Nephron progenitor cell (in vitro differentiated cells): ENCODE measurements around the gene PFDN2.
"Not testable (repeated sequence)": the region's sequence is repeated elsewhere in the genome, so short reads cannot be mapped to it uniquely, and the experiment has no call there.

ENCODE experiments used
- DNase-seq: peaks from one replicate; pipeline ENCODE4 v3.0.0; 2021
- H3K27ac Mint-ChIP-seq: 2 replicates; pipeline ENCODE4 v1.8.0; 2021; ENCODE audit warnings: mild to moderate bottlenecking, moderate library complexity, mixed read lengths
- H3K27me3 Mint-ChIP-seq: 2 replicates; pipeline ENCODE4 v1.8.0; 2021; ENCODE audit warnings: mild to moderate bottlenecking, low read depth, mixed read lengths; ENCODE audit not compliant: poor library complexity
- H3K36me3 Mint-ChIP-seq: 2 replicates; pipeline ENCODE4 v1.8.0; 2021; ENCODE audit warnings: low read depth, mixed read lengths
- H3K4me1 Mint-ChIP-seq: 2 replicates; pipeline ENCODE4 v1.8.0; 2021; ENCODE audit warnings: mixed read lengths
- H3K4me3 Mint-ChIP-seq: 2 replicates; pipeline ENCODE4 v1.8.0; 2021; ENCODE audit warnings: mild to moderate bottlenecking, moderate library complexity, mixed read lengths
- H3K9me3 Mint-ChIP-seq: 2 replicates; pipeline ENCODE4 v1.8.0; 2021; ENCODE audit warnings: mild to moderate bottlenecking, moderate library complexity, mixed read lengths
- TF ChIP-seq, protein P1 (sequence below): fragments of 200-600 bp; sonication (generic); IDR thresholded peaks from 2 replicates; pipeline ENCODE4 v1.5.0; 2021; ENCODE audit warnings: antibody characterized with exemption

The PFDN2 gene

GRCh38 chr1:161122967-161123366 is 5.1 kb upstream of the PFDN2 start:
- Mint-ChIP-seq H3K36me3 (peaks cover 62% of the 10 kb centered on the region), H3K27ac (peak overlapping the region; percentile 92), H3K27me3 (no peaks in the 10 kb centered on the region), H3K4me3 (no peak overlapping the region), H3K4me1 (peaks cover 46% of the 10 kb centered on the region), H3K9me3 (no peaks in the 10 kb centered on the region)
- DNase-seq: no peak
- TF ChIP-seq, protein P1, sequence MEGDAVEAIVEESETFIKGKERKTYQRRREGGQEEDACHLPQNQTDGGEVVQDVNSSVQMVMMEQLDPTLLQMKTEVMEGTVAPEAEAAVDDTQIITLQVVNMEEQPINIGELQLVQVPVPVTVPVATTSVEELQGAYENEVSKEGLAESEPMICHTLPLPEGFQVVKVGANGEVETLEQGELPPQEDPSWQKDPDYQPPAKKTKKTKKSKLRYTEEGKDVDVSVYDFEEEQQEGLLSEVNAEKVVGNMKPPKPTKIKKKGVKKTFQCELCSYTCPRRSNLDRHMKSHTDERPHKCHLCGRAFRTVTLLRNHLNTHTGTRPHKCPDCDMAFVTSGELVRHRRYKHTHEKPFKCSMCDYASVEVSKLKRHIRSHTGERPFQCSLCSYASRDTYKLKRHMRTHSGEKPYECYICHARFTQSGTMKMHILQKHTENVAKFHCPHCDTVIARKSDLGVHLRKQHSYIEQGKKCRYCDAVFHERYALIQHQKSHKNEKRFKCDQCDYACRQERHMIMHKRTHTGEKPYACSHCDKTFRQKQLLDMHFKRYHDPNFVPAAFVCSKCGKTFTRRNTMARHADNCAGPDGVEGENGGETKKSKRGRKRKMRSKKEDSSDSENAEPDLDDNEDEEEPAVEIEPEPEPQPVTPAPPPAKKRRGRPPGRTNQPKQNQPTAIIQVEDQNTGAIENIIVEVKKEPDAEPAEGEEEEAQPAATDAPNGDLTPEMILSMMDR: no peak

GRCh38 chr1:161121834-161122233 is 4.0 kb upstream of the PFDN2 start:
- TF ChIP-seq, protein P1: no peak
- Mint-ChIP-seq H3K36me3 (peaks cover 51% of the 10 kb centered on the region), H3K27me3 (no peaks in the 10 kb centered on the region), H3K9me3 (no peaks in the 10 kb centered on the region), H3K4me1 (peaks cover 41% of the 10 kb centered on the region), H3K27ac (no peak overlapping the region), H3K4me3 (no peak overlapping the region)
- no peak for DNase-seq

- TF ChIP-seq, protein P1: no peak
- no peak overlapping the region for H3K4me3 Mint-ChIP-seq
- no peaks in the 10 kb centered on the region for H3K27me3 Mint-ChIP-seq
- peaks cover 42% of the 10 kb centered on the region for H3K4me1 Mint-ChIP-seq
- H3K9me3 Mint-ChIP-seq: no peaks in the 10 kb centered on the region
- H3K27ac Mint-ChIP-seq: no peak overlapping the region
- peaks cover 44% of the 10 kb centered on the region for H3K36me3 Mint-ChIP-seq
- DNase-seq: no peak
Measured at GRCh38 chr1:161121042-161121650, 3.3 kb upstream of the PFDN2 start.

DNA sequence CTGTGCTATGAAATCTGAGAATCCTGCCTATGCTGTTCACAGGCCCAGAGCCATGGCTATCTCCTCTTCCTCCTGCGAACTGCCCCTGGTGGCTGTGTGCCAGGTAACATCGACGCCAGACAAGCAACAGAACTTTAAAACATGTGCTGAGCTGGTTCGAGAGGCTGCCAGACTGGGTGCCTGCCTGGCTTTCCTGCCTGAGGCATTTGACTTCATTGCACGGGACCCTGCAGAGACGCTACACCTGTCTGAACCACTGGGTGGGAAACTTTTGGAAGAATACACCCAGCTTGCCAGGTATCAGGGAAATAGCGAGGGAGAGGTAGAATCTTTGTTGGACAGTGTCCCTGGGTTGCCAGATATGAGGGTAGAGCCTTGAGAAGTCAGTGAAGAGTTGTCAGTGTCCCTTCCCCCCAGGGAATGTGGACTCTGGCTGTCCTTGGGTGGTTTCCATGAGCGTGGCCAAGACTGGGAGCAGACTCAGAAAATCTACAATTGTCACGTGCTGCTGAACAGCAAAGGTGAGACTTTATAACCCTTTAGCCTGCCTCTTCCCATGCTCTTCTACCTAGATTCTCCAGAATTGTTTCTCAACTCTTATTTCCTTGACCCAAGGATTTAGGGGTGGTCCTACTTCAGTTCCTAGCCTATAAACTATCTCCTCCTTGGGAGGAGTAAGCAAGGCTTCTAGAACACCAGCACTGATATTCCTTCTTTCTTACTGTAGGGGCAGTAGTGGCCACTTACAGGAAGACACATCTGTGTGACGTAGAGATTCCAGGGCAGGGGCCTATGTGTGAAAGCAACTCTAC is 1.5 kb upstream of the PFDN2 start:
- Mint-ChIP-seq H3K4me3 (peak overlapping the region; percentile 97), H3K9me3 (no peaks in the 10 kb centered on the region), H3K27me3 (no peaks in the 10 kb centered on the region), H3K36me3 (peaks cover 37% of the 10 kb centered on the region), H3K27ac (peak overlapping the region; percentile 86), H3K4me1 (peaks cover 50% of the 10 kb centered on the region)
- no peak for DNase-seq
- TF ChIP-seq, protein P1: peak; percentile 38

- not testable (repeated sequence) for H3K27me3 Mint-ChIP-seq, H3K27ac Mint-ChIP-seq, DNase-seq, H3K9me3 Mint-ChIP-seq, H3K36me3 Mint-ChIP-seq
- Mint-ChIP-seq H3K4me3 (peak overlapping the region; percentile 97), H3K4me1 (peaks cover 49% of the 10 kb centered on the region)
Measured at GRCh38 chr1:161115961-161116360, 1.9 kb downstream of the PFDN2 start.

- Mint-ChIP-seq H3K36me3 (peaks cover 6% of the 10 kb centered on the region), H3K4me3 (peak overlapping the region; percentile 23), H3K27ac (no peak overlapping the region), H3K4me1 (peaks cover 47% of the 10 kb centered on the region), H3K27me3 (no peaks in the 10 kb centered on the region), H3K9me3 (no peaks in the 10 kb centered on the region)
- TF ChIP-seq, protein P1: no peak
- DNase-seq: no peak
Measured at GRCh38 chr1:161115132-161115711, 2.6 kb downstream of the PFDN2 start.
